ENCODE measurements around the gene GALNT8. TPM values are rescaled to one million over a fixed set of nuclear protein-coding genes. Genes with fewer than 3 reads are reported as not detected.

Gene GALNT8
- total and polyA plus RNA-seq, 2 of the 8 experiments (the other 6 are each of a cell fraction or from before 2014, with no cell fraction given) = 4.7 to 8.3 TPM

DNA sequence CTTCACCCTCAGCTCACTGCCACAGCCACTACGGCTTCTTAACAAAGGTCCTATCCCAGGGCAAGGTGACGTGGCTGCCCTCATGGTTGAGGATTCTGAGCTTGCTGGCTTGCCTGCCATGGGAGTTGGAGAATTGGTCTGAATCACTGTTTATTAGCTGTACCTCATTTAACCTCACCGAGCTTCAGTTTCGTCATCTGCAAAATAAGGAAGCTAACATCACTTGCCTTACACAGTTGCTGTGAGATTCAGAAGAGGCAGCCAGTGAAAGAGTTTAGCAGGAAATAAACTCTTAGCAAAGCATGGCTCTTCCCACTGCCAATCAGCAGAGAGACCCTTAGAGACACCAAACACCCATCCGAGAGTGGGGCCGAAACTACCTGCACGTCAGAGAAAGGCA lies 99.5 kb downstream of the GALNT8 start:
- no peaks in the 10 kb centered on the region for H3K36me3 ChIP-seq (ENCODE audit: control insufficient read depth in 2 of 4, insufficient read depth in 4 of 4, low read length in 3 of 4)
- H3K27me3 ChIP-seq (replicated peaks in 1 of 4; ENCODE audit: control insufficient read depth in 3 of 4, extremely low read depth in 1 of 4, insufficient read depth in 3 of 4, low read length in 3 of 4) = peaks cover 0 to 7% (median 3%) of the 10 kb centered on the region in 4 experiments; a peak in 2 of 7 replicates
- no peak for TF ChIP-seq ASH2L (IDR thresholded peaks at IDR 0.05; ENCODE audit: low read length)
- TF ChIP-seq, protein P1, sequence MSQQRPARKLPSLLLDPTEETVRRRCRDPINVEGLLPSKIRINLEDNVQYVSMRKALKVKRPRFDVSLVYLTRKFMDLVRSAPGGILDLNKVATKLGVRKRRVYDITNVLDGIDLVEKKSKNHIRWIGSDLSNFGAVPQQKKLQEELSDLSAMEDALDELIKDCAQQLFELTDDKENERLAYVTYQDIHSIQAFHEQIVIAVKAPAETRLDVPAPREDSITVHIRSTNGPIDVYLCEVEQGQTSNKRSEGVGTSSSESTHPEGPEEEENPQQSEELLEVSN (IDR thresholded peaks at IDR 0.05) = no peak
- no peak for TF ChIP-seq KDM5A (IDR thresholded peaks at IDR 0.05; ENCODE audit: low read length)
- no peak overlapping the region for H3K9ac ChIP-seq (replicated peaks in 1 of 4; ENCODE audit: extremely low read depth in 1 of 4, low read depth in 3 of 4, low read length in 3 of 4)
- H3K56ac ChIP-seq (replicated peaks; ENCODE audit: insufficient read length, low read depth, low read length) = no peak overlapping the region
- no peak overlapping the region for H2AK5ac ChIP-seq (ENCODE audit: low read depth, low read length)
- H2BK20ac ChIP-seq (ENCODE audit: low read length) = no peak overlapping the region
- no peak overlapping the region for H2BK5ac ChIP-seq (ENCODE audit: low read depth, low read length)
- no peak overlapping the region for H3K4me3 ChIP-seq (ENCODE audit: extremely low read depth in 1 of 4, insufficient read depth in 2 of 4, low read depth in 3 of 4, low read length in 4 of 4)
- ChIA-PET CTCF (ENCODE audit: partially characterized antibody) (interaction anchor here (1.1 to 1.5 kb wide), 2 partner anchors 22 to 38 kb away, joined by 3 to 4 read pairs; no protein-coding TSS in a partner anchor), POLR2A (ENCODE audit: partially characterized antibody) (interaction anchor here (1.7 kb wide), 1 partner anchor 11 kb away, joined by 4 read pairs; a partner anchor contains a TSS)
- no peak overlapping the region for H3K14ac ChIP-seq (ENCODE audit: insufficient read length)
- no peak for FAIRE-seq
- no peak overlapping the region for H4K5ac ChIP-seq (ENCODE audit: insufficient read length, low read depth, low read length)
- no peak for DNase-seq (ENCODE audit: low read depth in 1 of 2, low spot score in 2 of 2)
- H2BK120ac ChIP-seq (replicated peaks; ENCODE audit: low read depth, low read length) = no peak overlapping the region
- H4K91ac ChIP-seq (replicated peaks; ENCODE audit: insufficient read length, low read length) = no peak overlapping the region
- H3K4me1 ChIP-seq (replicated peaks in 1 of 4; ENCODE audit: control insufficient read depth in 3 of 4, insufficient read depth in 4 of 4, low read length in 3 of 4) = peaks cover 0 to 2% (median 0%) of the 10 kb centered on the region in 4 experiments; a peak in 1 of 7 replicates
- H3K23ac ChIP-seq (ENCODE audit: insufficient read length) = no peak overlapping the region
- no peak overlapping the region for H4K8ac ChIP-seq (ENCODE audit: extremely low read depth, insufficient read depth, low read length)
- H3K18ac ChIP-seq (ENCODE audit: extremely low read depth, low read length) = no peak overlapping the region
- WGBS, 2 experiments (ENCODE audit: extremely low coverage in 1 of 2, insufficient coverage in 1 of 2, insufficient read length in 1 of 2, insufficient replicate concordance in 2 of 2, low coverage in 1 of 2, low lambda C conversion rate in 2 of 2, missing lambda C conversion rate in 1 of 2) = 92% methylated on average over 6 of the region's 7 CpGs; no CpG with 5 or more reads in 1 of the 2 experiments
- H2BK12ac ChIP-seq (ENCODE audit: low read depth, low read length) = no peak overlapping the region
- H3K79me1 ChIP-seq (ENCODE audit: low read depth, low read length) = no peaks in the 10 kb centered on the region
- H3K23me2 ChIP-seq (ENCODE audit: low read depth, low read length) = no peaks in the 10 kb centered on the region; the same call in 1 of the 2 replicates
- H2AFZ ChIP-seq (ENCODE audit: low read length) = no peak overlapping the region
- H2BK15ac ChIP-seq (ENCODE audit: low read length) = no peak overlapping the region
- H3K9me3 ChIP-seq (ENCODE audit: insufficient read depth in 2 of 2, low read depth in 1 of 2, low read length in 1 of 2) = no peaks in the 10 kb centered on the region
- no peak overlapping the region for H3K27ac ChIP-seq (ENCODE audit: low read depth, low read length)
- no peaks in the 10 kb centered on the region for H3K79me2 ChIP-seq (ENCODE audit: control insufficient read depth in 1 of 2, insufficient read depth in 2 of 2, low read length in 2 of 2)
- H3K4ac ChIP-seq (replicated peaks; ENCODE audit: insufficient read length, low read depth, low read length) = no peak overlapping the region
- H3K4me2 ChIP-seq (ENCODE audit: insufficient read depth in 1 of 2, low read depth in 2 of 2, low read length in 2 of 2) = no peak overlapping the region
- peaks cover 0 to 7% of the 10 kb centered on the region in 2 experiments for H4K20me1 ChIP-seq (replicated peaks in 1 of 2; ENCODE audit: control insufficient read depth in 1 of 2, insufficient read depth in 2 of 2, low read length in 2 of 2)

Data from H1 (cell line).